Fibroblast of lung (primary cell): ENCODE results near the gene ACSS3. TPM values are rescaled to one million over a fixed set of nuclear protein-coding genes. Genes with fewer than 3 reads are reported as not detected.

Source experiments
- DNase-seq, 2 donors: peaks; one replicate each; pipeline versions ENCODE4 v3.0.0 to v3.0.0-alpha.2; 2010; ENCODE audit warnings: low read depth in 2 of 2
- H2AFZ ChIP-seq: 2 replicates; pipeline ENCODE4 v1.5.1; 2012; ENCODE audit warnings: low read length, control low read depth, inconsistent platforms
- H3K27ac ChIP-seq: 2 replicates; pipeline ENCODE4 v1.5.1; 2011; ENCODE audit warnings: low read length, control low read depth; ENCODE audit not compliant: insufficient read depth
- H3K27me3 ChIP-seq: 2 replicates; pipeline ENCODE4 v1.5.1; 2011; ENCODE audit warnings: mild to moderate bottlenecking, low read length; ENCODE audit not compliant: control insufficient read depth, insufficient read depth
- H3K36me3 ChIP-seq: 2 replicates; pipeline ENCODE4 v1.5.1; 2011; ENCODE audit warnings: low read length; ENCODE audit not compliant: control insufficient read depth, insufficient read depth
- H3K4me1 ChIP-seq: 2 replicates; pipeline ENCODE4 v1.5.1; 2011; ENCODE audit warnings: low read length; ENCODE audit not compliant: control insufficient read depth, insufficient read depth; ENCODE audit errors: extremely low read depth
- H3K4me2 ChIP-seq: 2 replicates; pipeline ENCODE4 v1.5.1; 2011; ENCODE audit warnings: low read length, control low read depth; ENCODE audit not compliant: insufficient read depth; ENCODE audit errors: extremely low read depth
- H3K4me3 ChIP-seq, 4 experiments: fragments of 200-600 bp in 1 of 4; sonication (generic) in 1 of 4; replicated peaks in 1 of 4; 2 replicates each; pipeline ENCODE4 v1.5.1; 2011 to 2016; ENCODE audit warnings: low read length in 4 of 4, low read depth in 3 of 4, mild to moderate bottlenecking in 3 of 4, control low read depth in 2 of 4, inconsistent platforms in 1 of 4, mixed read lengths in 1 of 4; ENCODE audit not compliant: insufficient read depth in 1 of 4; ENCODE audit errors: control extremely low read depth in 1 of 4
- H3K79me2 ChIP-seq: 2 replicates; pipeline ENCODE4 v1.5.1; 2012; ENCODE audit warnings: mild to moderate bottlenecking, low read length, inconsistent platforms; ENCODE audit not compliant: control insufficient read depth, insufficient read depth
- H3K9ac ChIP-seq: 2 replicates; pipeline ENCODE4 v1.5.1; 2011; ENCODE audit warnings: mild to moderate bottlenecking, low read length, control low read depth; ENCODE audit not compliant: insufficient read depth
- H3K9me3 ChIP-seq: 2 replicates; pipeline ENCODE4 v1.5.1; 2012; ENCODE audit warnings: low read depth, low read length; ENCODE audit not compliant: control insufficient read depth, insufficient read depth
- H4K20me1 ChIP-seq: 2 replicates; pipeline ENCODE4 v1.5.1; 2011; ENCODE audit warnings: low read length; ENCODE audit not compliant: control insufficient read depth, insufficient read depth; ENCODE audit errors: extremely low read depth
- EZH2 ChIP-seq: IDR thresholded peaks from 2 replicates; pipeline ENCODE4 v1.5.1; 2012; ENCODE audit warnings: low read length, control low read depth, mild to moderate bottlenecking; ENCODE audit errors: missing control alignments
- polyA plus RNA-seq, 2 donors: library from polyadenylated mRNA; depleted of rRNA in 1 of 2; stranded (reverse) in 1 of 2; unstranded in 1 of 2; fragments of >200 nt; gene quantifications; 2 replicates each; pipeline ENCODE4 v1.2.1, GENCODE V29; 2011 to 2012; ENCODE audit warnings: missing spikeins in 1 of 2
- total RNA-seq: library from RNA; depleted of rRNA; stranded (reverse); fragments of >200 nt; gene quantifications from 2 replicates; pipeline ENCODE4 v1.2.1, GENCODE V29; 2014
- TF ChIP-seq, protein P1 (sequence below), 2 donors: IDR thresholded peaks in 1 of 2; conservative IDR thresholded peaks in 1 of 2; 1 replicate in 1 of 2; 2 replicates in 1 of 2; pipeline ENCODE4 v1.5.1; 2011 to 2012; ENCODE audit warnings: low read length in 2 of 2, control low read depth in 1 of 2, inconsistent platforms in 1 of 2, low read depth in 1 of 2, mild to moderate bottlenecking in 1 of 2

Gene ACSS3
- total and polyA plus RNA-seq, 2 donors (not counting 1 experiment from before 2014, with no cell fraction given): 10.3 to 47.4 TPM

DNA sequence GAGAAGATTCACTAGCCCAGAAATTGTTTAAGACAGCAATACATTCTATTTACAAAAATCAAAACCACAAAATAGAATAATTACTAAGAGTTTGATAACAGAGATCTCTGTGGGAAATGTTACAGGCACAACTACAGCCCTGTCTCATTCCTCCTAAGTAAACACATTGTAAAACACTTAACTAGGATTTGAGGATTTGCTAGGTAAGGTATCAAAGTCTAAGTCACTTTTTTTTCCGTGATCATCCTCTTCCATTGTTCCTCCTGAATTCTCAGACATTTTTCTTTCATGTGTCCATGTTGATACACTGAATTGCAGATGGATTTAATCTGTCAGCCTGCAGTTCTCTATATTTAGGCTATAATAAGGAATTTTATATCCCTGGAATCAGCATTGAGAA is 127.5 kb downstream of the ACSS3 start:
- TF ChIP-seq, protein P1, sequence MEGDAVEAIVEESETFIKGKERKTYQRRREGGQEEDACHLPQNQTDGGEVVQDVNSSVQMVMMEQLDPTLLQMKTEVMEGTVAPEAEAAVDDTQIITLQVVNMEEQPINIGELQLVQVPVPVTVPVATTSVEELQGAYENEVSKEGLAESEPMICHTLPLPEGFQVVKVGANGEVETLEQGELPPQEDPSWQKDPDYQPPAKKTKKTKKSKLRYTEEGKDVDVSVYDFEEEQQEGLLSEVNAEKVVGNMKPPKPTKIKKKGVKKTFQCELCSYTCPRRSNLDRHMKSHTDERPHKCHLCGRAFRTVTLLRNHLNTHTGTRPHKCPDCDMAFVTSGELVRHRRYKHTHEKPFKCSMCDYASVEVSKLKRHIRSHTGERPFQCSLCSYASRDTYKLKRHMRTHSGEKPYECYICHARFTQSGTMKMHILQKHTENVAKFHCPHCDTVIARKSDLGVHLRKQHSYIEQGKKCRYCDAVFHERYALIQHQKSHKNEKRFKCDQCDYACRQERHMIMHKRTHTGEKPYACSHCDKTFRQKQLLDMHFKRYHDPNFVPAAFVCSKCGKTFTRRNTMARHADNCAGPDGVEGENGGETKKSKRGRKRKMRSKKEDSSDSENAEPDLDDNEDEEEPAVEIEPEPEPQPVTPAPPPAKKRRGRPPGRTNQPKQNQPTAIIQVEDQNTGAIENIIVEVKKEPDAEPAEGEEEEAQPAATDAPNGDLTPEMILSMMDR (conservative IDR thresholded peaks at IDR 0.05 in 1 of 2, IDR thresholded peaks at IDR 0.05 in 1 of 2; ENCODE audit: low read depth in 1 of 2, low read length in 2 of 2): no peak
- TF ChIP-seq EZH2: no peak

GRCh38 chr12:81206429-81206828 is 128.6 kb downstream of the ACSS3 start:
- Histone ChIP-seq H3K9me3 (no peaks in the 10 kb centered on the region), H3K4me2 (no peak overlapping the region), H4K20me1 (no peaks in the 10 kb centered on the region), H3K36me3 (no peaks in the 10 kb centered on the region), H3K27ac (no peak overlapping the region), H2AFZ (no peak overlapping the region), H3K27me3 (no peaks in the 10 kb centered on the region), H3K9ac (no peak overlapping the region), H3K4me3 (no peak overlapping the region), H3K4me1 (peaks cover 2% of the 10 kb centered on the region), H3K79me2 (no peaks in the 10 kb centered on the region)
- TF ChIP-seq, protein P1 (conservative IDR thresholded peaks at IDR 0.05 in 1 of 2, IDR thresholded peaks at IDR 0.05 in 1 of 2; ENCODE audit: low read depth in 1 of 2, low read length in 2 of 2): no peak
- no peak for TF ChIP-seq EZH2
- DNase-seq: no peak

More for the DNA sequence above, 127.5 kb downstream of the ACSS3 start:
- no peak overlapping the region for H3K27ac ChIP-seq
- peaks cover 2% of the 10 kb centered on the region for H3K4me1 ChIP-seq
- H3K79me2 ChIP-seq: no peaks in the 10 kb centered on the region
- DNase-seq: no peak
- no peaks in the 10 kb centered on the region for H3K9me3 ChIP-seq
- no peak overlapping the region for H3K9ac ChIP-seq
- no peaks in the 10 kb centered on the region for H3K36me3 ChIP-seq
- no peaks in the 10 kb centered on the region for H4K20me1 ChIP-seq
- H3K27me3 ChIP-seq: no peaks in the 10 kb centered on the region
- no peak overlapping the region for H3K4me2 ChIP-seq
- H3K4me3 ChIP-seq: no peak overlapping the region
- no peak overlapping the region for H2AFZ ChIP-seq

- DNase-seq: no peak
Measured at GRCh38 chr12:81207173-81207572, 129.3 kb downstream of the ACSS3 start.

More at GRCh38 chr12:81207173-81207572, 129.3 kb downstream of the ACSS3 start:
- Histone ChIP-seq H3K9ac (no peak overlapping the region), H3K9me3 (no peaks in the 10 kb centered on the region), H3K4me2 (no peak overlapping the region), H3K4me3 (no peak overlapping the region), H3K79me2 (no peaks in the 10 kb centered on the region), H3K27me3 (no peaks in the 10 kb centered on the region), H2AFZ (no peak overlapping the region), H4K20me1 (no peaks in the 10 kb centered on the region), H3K27ac (no peak overlapping the region), H3K36me3 (no peaks in the 10 kb centered on the region), H3K4me1 (peaks cover 2% of the 10 kb centered on the region)
- TF ChIP-seq, protein P1 (conservative IDR thresholded peaks at IDR 0.05 in 1 of 2, IDR thresholded peaks at IDR 0.05 in 1 of 2; ENCODE audit: low read depth in 1 of 2, low read length in 2 of 2): no peak
- TF ChIP-seq EZH2: no peak
